H1 (cell line): ENCODE results near the gene SLC39A7. TPM values are rescaled to one million over a fixed set of nuclear protein-coding genes. Genes with fewer than 3 reads are reported as not detected.

Source experiments
- MAFK ChIP-seq: IDR thresholded peaks from 2 replicates; pipeline ENCODE4 v1.6.1; 2012; ENCODE audit warnings: low read depth, mild to moderate bottlenecking, improper control_type of control experiment, low read length
- POLR2A ChIP-seq, 2 experiments: IDR thresholded peaks; 1 replicate in 1 of 2; 2 replicates in 1 of 2; pipeline ENCODE4 v1.6.1; 2011; ENCODE audit warnings: low read depth in 2 of 2, low read length in 2 of 2, mild to moderate bottlenecking in 2 of 2; ENCODE audit errors: control extremely low read depth in 1 of 2
- POU5F1 ChIP-seq: IDR thresholded peaks from 2 replicates; pipeline ENCODE4 v1.6.1; 2011; ENCODE audit warnings: low read depth, mild to moderate bottlenecking, low read length, moderate library complexity
- SP1 ChIP-seq: IDR thresholded peaks from 2 replicates; pipeline ENCODE4 v1.6.1; 2011; ENCODE audit warnings: low read depth, low read length
- SP2 ChIP-seq: IDR thresholded peaks from 2 replicates; pipeline ENCODE4 v1.6.1; 2012; ENCODE audit warnings: mild to moderate bottlenecking, low read length, inconsistent platforms
- USF2 ChIP-seq: IDR thresholded peaks from 2 replicates; pipeline ENCODE4 v1.6.1; 2011; ENCODE audit warnings: low read length, improper control_type of control experiment
- polyA plus RNA-seq, 7 experiments: library from polyadenylated mRNA; depleted of rRNA in 3 of 7; stranded (reverse) in 5 of 7; unstranded in 2 of 7; fragments of >200 nt in 5 of 7; fragments of 200-250 nt in 2 of 7; gene quantifications; 1 replicate in 5 of 7; 2 replicates in 1 of 7; 4 replicates in 1 of 7; pipeline versions ENCODE4 v1.2.1 to v1.2.3, GENCODE V29; 2011 to 2013; ENCODE audit warnings: missing spikeins in 2 of 7, mixed read lengths in 2 of 7
- total RNA-seq: library from RNA; stranded (reverse); fragmentation: NEBNext Ultra II Directional; extraction: Animal tissue kit (Norgen Biotek cat#: 25700); gene quantifications from 2 replicates; pipeline ENCODE4 v1.2.1, GENCODE V29; 2021

Gene SLC39A7
- total and polyA plus RNA-seq, 2 of the 8 experiments (the other 6 are each of a cell fraction or from before 2014, with no cell fraction given) = 63.3 to 123 TPM

- TF ChIP-seq SP1 (no peak), POLR2A (IDR thresholded peaks at IDR 0.05; ENCODE audit: control extremely low read depth in 1 of 2, low read depth in 2 of 2, low read length in 2 of 2) (no peak), SP2 (no peak), POU5F1 (no peak), MAFK (no peak), USF2 (no peak)
Measured at GRCh38 chr6:33171880-33172687, 28.6 kb upstream of the SLC39A7 start (continued).
